HEK293 (cell line): Measurements from ENCODE around the gene EDC3.

Source experiments
- KLF8 ChIP-seq: fragments of 450-650 bp; formaldehyde crosslinking; IDR thresholded peaks from 2 replicates; pipeline ENCODE4 v1.5.1; 2016; ENCODE audit warnings: missing biosample characterization, missing genetic modification characterization
- KLF9 ChIP-seq: fragments of 450-650 bp; formaldehyde crosslinking; IDR thresholded peaks from 2 replicates; pipeline ENCODE4 v1.5.1; 2016; ENCODE audit warnings: missing biosample characterization, missing genetic modification characterization, low read depth
- REST ChIP-seq: fragments of 450-650 bp; formaldehyde crosslinking; IDR thresholded peaks from 2 replicates; pipeline ENCODE4 v1.5.1; 2016; ENCODE audit warnings: missing biosample characterization, missing genetic modification characterization
- YY2 ChIP-seq: fragments of 450-650 bp; formaldehyde crosslinking; IDR thresholded peaks from 2 replicates; pipeline ENCODE4 v1.5.1; 2016; ENCODE audit warnings: missing biosample characterization, missing genetic modification characterization
- ZFP41 ChIP-seq: fragments of 450-650 bp; formaldehyde crosslinking; IDR thresholded peaks from 2 replicates; pipeline ENCODE4 v1.5.1; 2016; ENCODE audit warnings: missing biosample characterization, missing genetic modification characterization, borderline replicate concordance
- ZIC2 ChIP-seq: fragments of 450-650 bp; formaldehyde crosslinking; IDR thresholded peaks from 2 replicates; pipeline ENCODE4 v1.5.1; 2016; ENCODE audit warnings: missing biosample characterization, missing genetic modification characterization
- ZNF155 ChIP-seq: fragments of 450-650 bp; formaldehyde crosslinking; IDR thresholded peaks from 2 replicates; pipeline ENCODE4 v1.5.1; 2016; ENCODE audit warnings: missing biosample characterization, missing genetic modification characterization
- ZNF202 ChIP-seq: fragments of 450-650 bp; formaldehyde crosslinking; IDR thresholded peaks from 2 replicates; pipeline ENCODE4 v1.5.1; 2016; ENCODE audit warnings: missing biosample characterization, missing genetic modification characterization, borderline replicate concordance
- ZNF214 ChIP-seq: fragments of 450-650 bp; formaldehyde crosslinking; IDR thresholded peaks from 2 replicates; pipeline ENCODE4 v1.5.1; 2017; ENCODE audit warnings: missing biosample characterization, mild to moderate bottlenecking, missing genetic modification characterization, borderline replicate concordance
- ZNF221 ChIP-seq: fragments of 450-650 bp; formaldehyde crosslinking; IDR thresholded peaks from 2 replicates; pipeline ENCODE4 v1.5.1; 2017; ENCODE audit warnings: missing biosample characterization, missing genetic modification characterization, borderline replicate concordance
- ZNF23 ChIP-seq: fragments of 450-650 bp; formaldehyde crosslinking; IDR thresholded peaks from 2 replicates; pipeline ENCODE4 v1.5.1; 2016; ENCODE audit warnings: missing biosample characterization, missing genetic modification characterization, borderline replicate concordance
- ZNF239 ChIP-seq: fragments of 450-650 bp; formaldehyde crosslinking; IDR thresholded peaks from 2 replicates; pipeline ENCODE4 v1.5.1; 2016; ENCODE audit warnings: missing biosample characterization, missing genetic modification characterization
- ZNF24 ChIP-seq: fragments of 450-650 bp; formaldehyde crosslinking; IDR thresholded peaks from 2 replicates; pipeline ENCODE4 v1.5.1; 2016; ENCODE audit warnings: missing biosample characterization, missing genetic modification characterization
- ZNF248 ChIP-seq: fragments of 450-650 bp; formaldehyde crosslinking; IDR thresholded peaks from 2 replicates; pipeline ENCODE4 v1.5.1; 2017; ENCODE audit warnings: missing biosample characterization, missing genetic modification characterization
- ZNF324 ChIP-seq: fragments of 450-650 bp; formaldehyde crosslinking; IDR thresholded peaks from 2 replicates; pipeline ENCODE4 v1.5.1; 2016; ENCODE audit warnings: missing biosample characterization, missing genetic modification characterization
- ZNF350 ChIP-seq: fragments of 450-650 bp; formaldehyde crosslinking; IDR thresholded peaks from 2 replicates; pipeline ENCODE4 v1.5.0; 2017; ENCODE audit warnings: missing biosample characterization, mild to moderate bottlenecking, missing genetic modification characterization
- ZNF391 ChIP-seq: fragments of 450-650 bp; formaldehyde crosslinking; IDR thresholded peaks from 2 replicates; pipeline ENCODE4 v1.5.1; 2016; ENCODE audit warnings: low read depth, missing biosample characterization, missing genetic modification characterization, borderline replicate concordance
- ZNF514 ChIP-seq: fragments of 450-650 bp; formaldehyde crosslinking; IDR thresholded peaks from 2 replicates; pipeline ENCODE4 v1.5.1; 2016; ENCODE audit warnings: missing biosample characterization, missing genetic modification characterization
- ZNF571 ChIP-seq: fragments of 450-650 bp; formaldehyde crosslinking; IDR thresholded peaks from 2 replicates; pipeline ENCODE4 v1.5.0; 2017; ENCODE audit warnings: missing biosample characterization, missing genetic modification characterization
- ZNF626 ChIP-seq: fragments of 450-650 bp; sonication (Bioruptor Pico); formaldehyde crosslinking; IDR thresholded peaks from 2 replicates; pipeline ENCODE4 v1.5.1; 2018; ENCODE audit warnings: missing biosample characterization, missing genetic modification characterization, inconsistent platforms
- ZNF660 ChIP-seq: fragments of 450-650 bp; IDR thresholded peaks from 2 replicates; pipeline ENCODE4 v1.5.1; 2018; ENCODE audit warnings: missing biosample characterization, mild to moderate bottlenecking, missing genetic modification characterization
- ZNF768 ChIP-seq: fragments of 450-650 bp; formaldehyde crosslinking; IDR thresholded peaks from 2 replicates; pipeline ENCODE4 v1.5.1; 2018; ENCODE audit warnings: missing biosample characterization, mild to moderate bottlenecking, missing genetic modification characterization
- ZNF776 ChIP-seq: fragments of 450-650 bp; formaldehyde crosslinking; IDR thresholded peaks from 2 replicates; pipeline ENCODE4 v1.5.0; 2017; ENCODE audit warnings: missing biosample characterization, missing genetic modification characterization, borderline replicate concordance
- ZNF791 ChIP-seq: fragments of 450-650 bp; formaldehyde crosslinking; IDR thresholded peaks from 2 replicates; pipeline ENCODE4 v1.5.1; 2016; ENCODE audit warnings: missing biosample characterization, missing genetic modification characterization
- ZNF792 ChIP-seq: fragments of 450-650 bp; formaldehyde crosslinking; IDR thresholded peaks from 2 replicates; pipeline ENCODE4 v1.5.1; 2016; ENCODE audit warnings: missing biosample characterization, missing genetic modification characterization
- ZSCAN16 ChIP-seq: fragments of 450-650 bp; formaldehyde crosslinking; IDR thresholded peaks from 2 replicates; pipeline ENCODE4 v1.5.1; 2016; ENCODE audit warnings: missing biosample characterization, missing genetic modification characterization
- ZSCAN30 ChIP-seq: fragments of 450-650 bp; IDR thresholded peaks from 2 replicates; pipeline ENCODE4 v1.5.1; 2018; ENCODE audit warnings: missing biosample characterization, mild to moderate bottlenecking, missing genetic modification characterization, moderate library complexity
- ZXDB ChIP-seq: fragments of 450-650 bp; formaldehyde crosslinking; IDR thresholded peaks from 2 replicates; pipeline ENCODE4 v1.5.1; 2016; ENCODE audit warnings: missing biosample characterization, missing genetic modification characterization
- TF ChIP-seq, protein P1 (sequence below): fragments of 450-650 bp; formaldehyde crosslinking; IDR thresholded peaks from 2 replicates; pipeline ENCODE4 v1.5.1; 2016; ENCODE audit warnings: missing biosample characterization, missing genetic modification characterization
- TF ChIP-seq, protein P2 (sequence below): fragments of 450-650 bp; formaldehyde crosslinking; IDR thresholded peaks from 2 replicates; pipeline ENCODE4 v1.5.1; 2016; ENCODE audit warnings: missing biosample characterization, missing genetic modification characterization
- TF ChIP-seq, protein P3 (sequence below): fragments of 450-650 bp; formaldehyde crosslinking; IDR thresholded peaks from 2 replicates; pipeline ENCODE4 v1.5.1; 2016; ENCODE audit warnings: missing biosample characterization, missing genetic modification characterization

EDC3 gene

DNA sequence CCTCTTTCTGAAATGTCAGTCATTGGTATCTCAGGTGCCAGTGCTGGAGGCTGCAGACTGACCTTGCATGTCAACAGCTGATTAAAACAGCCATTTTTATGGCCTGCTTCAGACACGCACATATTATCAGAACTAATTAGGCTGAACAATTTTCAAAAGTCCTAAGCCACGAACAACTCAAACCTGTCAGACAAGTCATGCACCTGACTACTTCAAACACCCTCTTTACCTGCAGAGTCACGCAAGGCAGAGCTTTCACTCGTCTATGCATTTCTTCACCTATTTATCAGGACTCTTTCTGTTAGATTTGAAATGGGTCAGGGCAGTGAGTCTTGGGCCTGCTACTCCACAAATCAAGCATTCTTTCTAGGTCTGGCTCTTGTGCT lies 53.5 kb downstream of the EDC3 start (continued):
- TF ChIP-seq, protein P1, sequence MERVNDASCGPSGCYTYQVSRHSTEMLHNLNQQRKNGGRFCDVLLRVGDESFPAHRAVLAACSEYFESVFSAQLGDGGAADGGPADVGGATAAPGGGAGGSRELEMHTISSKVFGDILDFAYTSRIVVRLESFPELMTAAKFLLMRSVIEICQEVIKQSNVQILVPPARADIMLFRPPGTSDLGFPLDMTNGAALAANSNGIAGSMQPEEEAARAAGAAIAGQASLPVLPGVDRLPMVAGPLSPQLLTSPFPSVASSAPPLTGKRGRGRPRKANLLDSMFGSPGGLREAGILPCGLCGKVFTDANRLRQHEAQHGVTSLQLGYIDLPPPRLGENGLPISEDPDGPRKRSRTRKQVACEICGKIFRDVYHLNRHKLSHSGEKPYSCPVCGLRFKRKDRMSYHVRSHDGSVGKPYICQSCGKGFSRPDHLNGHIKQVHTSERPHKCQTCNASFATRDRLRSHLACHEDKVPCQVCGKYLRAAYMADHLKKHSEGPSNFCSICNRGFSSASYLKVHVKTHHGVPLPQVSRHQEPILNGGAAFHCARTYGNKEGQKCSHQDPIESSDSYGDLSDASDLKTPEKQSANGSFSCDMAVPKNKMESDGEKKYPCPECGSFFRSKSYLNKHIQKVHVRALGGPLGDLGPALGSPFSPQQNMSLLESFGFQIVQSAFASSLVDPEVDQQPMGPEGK, result peak; percentile 54; the same call in 1 of the 2 replicates
- TF ChIP-seq ZNF626 (tag by site-specific recombination), result no peak
- TF ChIP-seq ZNF155 (tag by site-specific recombination), result no peak
- no peak; the same call in 1 of the 2 replicates for TF ChIP-seq ZNF391
- no peak for TF ChIP-seq ZNF23 (tag by site-specific recombination)
- TF ChIP-seq ZSCAN16, result no peak
- no peak for TF ChIP-seq ZNF792 (tag by site-specific recombination)
- TF ChIP-seq KLF8 (tag by site-specific recombination), result 0 out of 2 replicates have a peak, but pooled peaks have one; percentile 61
- TF ChIP-seq ZNF214 (tag by site-specific recombination), result no peak
- TF ChIP-seq ZNF791, result no peak
- TF ChIP-seq ZNF221, result no peak
- TF ChIP-seq KLF9, result no peak
- TF ChIP-seq ZNF571 (tag by site-specific recombination), result no peak
- TF ChIP-seq, protein P2, sequence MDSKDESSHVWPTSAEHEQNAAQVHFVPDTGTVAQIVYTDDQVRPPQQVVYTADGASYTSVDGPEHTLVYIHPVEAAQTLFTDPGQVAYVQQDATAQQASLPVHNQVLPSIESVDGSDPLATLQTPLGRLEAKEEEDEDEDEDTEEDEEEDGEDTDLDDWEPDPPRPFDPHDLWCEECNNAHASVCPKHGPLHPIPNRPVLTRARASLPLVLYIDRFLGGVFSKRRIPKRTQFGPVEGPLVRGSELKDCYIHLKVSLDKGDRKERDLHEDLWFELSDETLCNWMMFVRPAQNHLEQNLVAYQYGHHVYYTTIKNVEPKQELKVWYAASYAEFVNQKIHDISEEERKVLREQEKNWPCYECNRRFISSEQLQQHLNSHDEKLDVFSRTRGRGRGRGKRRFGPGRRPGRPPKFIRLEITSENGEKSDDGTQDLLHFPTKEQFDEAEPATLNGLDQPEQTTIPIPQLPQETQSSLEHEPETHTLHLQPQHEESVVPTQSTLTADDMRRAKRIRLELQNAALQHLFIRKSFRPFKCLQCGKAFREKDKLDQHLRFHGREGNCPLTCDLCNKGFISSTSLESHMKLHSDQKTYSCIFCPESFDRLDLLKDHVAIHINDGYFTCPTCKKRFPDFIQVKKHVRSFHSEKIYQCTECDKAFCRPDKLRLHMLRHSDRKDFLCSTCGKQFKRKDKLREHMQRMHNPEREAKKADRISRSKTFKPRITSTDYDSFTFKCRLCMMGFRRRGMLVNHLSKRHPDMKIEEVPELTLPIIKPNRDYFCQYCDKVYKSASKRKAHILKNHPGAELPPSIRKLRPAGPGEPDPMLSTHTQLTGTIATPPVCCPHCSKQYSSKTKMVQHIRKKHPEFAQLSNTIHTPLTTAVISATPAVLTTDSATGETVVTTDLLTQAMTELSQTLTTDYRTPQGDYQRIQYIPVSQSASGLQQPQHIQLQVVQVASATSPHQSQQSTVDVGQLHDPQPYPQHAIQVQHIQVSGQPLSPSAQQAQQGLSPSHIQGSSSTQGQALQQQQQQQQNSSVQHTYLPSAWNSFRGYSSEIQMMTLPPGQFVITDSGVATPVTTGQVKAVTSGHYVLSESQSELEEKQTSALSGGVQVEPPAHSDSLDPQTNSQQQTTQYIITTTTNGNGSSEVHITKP (tag by site-specific recombination), result peak; percentile 42
- no peak for TF ChIP-seq ZFP41 (tag by site-specific recombination)
- no peak for TF ChIP-seq ZNF24 (tag by site-specific recombination)
- TF ChIP-seq ZNF768 (tag by site-specific recombination), result no peak
- TF ChIP-seq ZIC2 (tag by site-specific recombination), result no peak
- TF ChIP-seq ZNF350 (tag by site-specific recombination), result no peak
- no peak for TF ChIP-seq ZNF660
- no peak for TF ChIP-seq ZSCAN30 (tag by site-specific recombination)
- no peak for TF ChIP-seq ZNF239 (tag by site-specific recombination)
- TF ChIP-seq ZNF324 (tag by site-specific recombination), result no peak
- no peak for TF ChIP-seq REST (tag by site-specific recombination)
- TF ChIP-seq ZNF776, result no peak
- peak; percentile 47; the same call in 1 of the 2 replicates for TF ChIP-seq YY2 (tag by site-specific recombination)
- peak; percentile 49 for TF ChIP-seq ZXDB (tag by site-specific recombination)
- TF ChIP-seq ZNF248 (tag by site-specific recombination), result no peak
- TF ChIP-seq, protein P3, sequence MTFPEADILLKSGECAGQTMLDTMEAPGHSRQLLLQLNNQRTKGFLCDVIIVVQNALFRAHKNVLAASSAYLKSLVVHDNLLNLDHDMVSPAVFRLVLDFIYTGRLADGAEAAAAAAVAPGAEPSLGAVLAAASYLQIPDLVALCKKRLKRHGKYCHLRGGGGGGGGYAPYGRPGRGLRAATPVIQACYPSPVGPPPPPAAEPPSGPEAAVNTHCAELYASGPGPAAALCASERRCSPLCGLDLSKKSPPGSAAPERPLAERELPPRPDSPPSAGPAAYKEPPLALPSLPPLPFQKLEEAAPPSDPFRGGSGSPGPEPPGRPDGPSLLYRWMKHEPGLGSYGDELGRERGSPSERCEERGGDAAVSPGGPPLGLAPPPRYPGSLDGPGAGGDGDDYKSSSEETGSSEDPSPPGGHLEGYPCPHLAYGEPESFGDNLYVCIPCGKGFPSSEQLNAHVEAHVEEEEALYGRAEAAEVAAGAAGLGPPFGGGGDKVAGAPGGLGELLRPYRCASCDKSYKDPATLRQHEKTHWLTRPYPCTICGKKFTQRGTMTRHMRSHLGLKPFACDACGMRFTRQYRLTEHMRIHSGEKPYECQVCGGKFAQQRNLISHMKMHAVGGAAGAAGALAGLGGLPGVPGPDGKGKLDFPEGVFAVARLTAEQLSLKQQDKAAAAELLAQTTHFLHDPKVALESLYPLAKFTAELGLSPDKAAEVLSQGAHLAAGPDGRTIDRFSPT (tag by site-specific recombination), result no peak
- no peak for TF ChIP-seq ZNF514 (tag by site-specific recombination)
- TF ChIP-seq ZNF202, result no peak
